ENCODE measurements around the gene GPC5.
A peak's percentile ranks its signal among the peaks of the same experiment; 100 is the strongest.

Gene GPC5

DNA sequence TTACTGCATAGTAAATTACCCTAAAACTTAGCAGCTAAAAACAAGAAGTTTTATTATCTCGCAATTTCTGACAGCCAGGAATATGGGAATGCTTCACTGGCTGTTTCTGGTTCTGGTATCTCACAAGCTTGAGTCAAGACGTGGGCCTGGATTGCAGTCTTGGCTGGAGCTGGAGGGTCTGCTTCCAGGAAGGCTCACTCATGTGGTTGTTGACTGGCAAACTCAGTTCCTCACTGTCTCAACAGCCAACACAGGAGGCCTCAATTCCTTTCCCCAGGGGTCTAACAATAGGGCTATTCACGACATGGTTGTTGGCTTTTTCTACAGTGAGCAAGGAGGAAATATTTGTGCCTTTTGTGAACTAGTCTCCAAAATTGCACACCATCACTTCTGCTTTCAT lies 146.3 kb downstream of the GPC5 start:
- no peak overlapping the region for H3K4me3 ChIP-seq (replicated peaks in 1 of 2; ENCODE audit: low read depth in 2 of 2, low read length in 2 of 2)
- DNase-seq (ENCODE audit: low read depth in 2 of 2), result peak in 1 of 2 donors; percentile 13
- no peak for TF ChIP-seq CTCF (IDR thresholded peaks at IDR 0.05; ENCODE audit: low read depth, low read length)

DNA sequence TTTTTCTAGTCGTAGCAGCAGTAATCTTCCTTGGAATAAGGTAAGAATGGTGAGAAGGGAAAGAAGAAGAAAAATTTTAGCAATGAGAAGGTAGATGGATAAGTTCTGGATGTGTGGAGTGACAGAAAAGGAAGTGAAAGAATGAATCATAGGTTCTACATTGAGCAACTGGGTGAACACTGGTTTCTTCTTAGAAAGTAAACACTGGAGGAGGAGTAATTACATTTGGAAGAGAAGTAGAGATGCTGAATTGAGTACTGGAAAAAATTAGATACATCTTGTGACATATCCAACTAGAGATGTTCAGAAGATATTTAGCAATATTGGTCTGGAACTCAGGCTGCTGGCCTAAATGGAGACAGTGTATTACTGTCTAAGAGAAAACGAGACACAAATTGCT lies 148.5 kb downstream of the GPC5 start:
- H3K4me3 ChIP-seq (replicated peaks in 1 of 2; ENCODE audit: low read depth in 2 of 2, low read length in 2 of 2), result no peak overlapping the region
- no peak for TF ChIP-seq CTCF (IDR thresholded peaks at IDR 0.05; ENCODE audit: low read depth, low read length)
- DNase-seq (ENCODE audit: low read depth in 2 of 2), result no peak

GRCh38 chr13:91553584-91553983 lies 155.2 kb downstream of the GPC5 start:
- TF ChIP-seq CTCF (IDR thresholded peaks at IDR 0.05; ENCODE audit: low read depth, low read length), result no peak
- no peak overlapping the region for H3K4me3 ChIP-seq (replicated peaks in 1 of 2; ENCODE audit: low read depth in 2 of 2, low read length in 2 of 2)
- DNase-seq (ENCODE audit: low read depth in 2 of 2), result no peak

GRCh38 chr13:91554101-91554500 lies 155.7 kb downstream of the GPC5 start:
- DNase-seq (ENCODE audit: low read depth in 2 of 2), result no peak
- TF ChIP-seq CTCF (IDR thresholded peaks at IDR 0.05; ENCODE audit: low read depth, low read length), result no peak
- H3K4me3 ChIP-seq (replicated peaks in 1 of 2; ENCODE audit: low read depth in 2 of 2, low read length in 2 of 2), result no peak overlapping the region

GRCh38 chr13:91557328-91558090 lies 159.1 kb downstream of the GPC5 start:
- peak in 1 of 2 donors; percentile 4 for DNase-seq (ENCODE audit: low read depth in 2 of 2)
- no peak overlapping the region for H3K4me3 ChIP-seq (replicated peaks in 1 of 2; ENCODE audit: low read depth in 2 of 2, low read length in 2 of 2)
- no peak for TF ChIP-seq CTCF (IDR thresholded peaks at IDR 0.05; ENCODE audit: low read depth, low read length)

DNA sequence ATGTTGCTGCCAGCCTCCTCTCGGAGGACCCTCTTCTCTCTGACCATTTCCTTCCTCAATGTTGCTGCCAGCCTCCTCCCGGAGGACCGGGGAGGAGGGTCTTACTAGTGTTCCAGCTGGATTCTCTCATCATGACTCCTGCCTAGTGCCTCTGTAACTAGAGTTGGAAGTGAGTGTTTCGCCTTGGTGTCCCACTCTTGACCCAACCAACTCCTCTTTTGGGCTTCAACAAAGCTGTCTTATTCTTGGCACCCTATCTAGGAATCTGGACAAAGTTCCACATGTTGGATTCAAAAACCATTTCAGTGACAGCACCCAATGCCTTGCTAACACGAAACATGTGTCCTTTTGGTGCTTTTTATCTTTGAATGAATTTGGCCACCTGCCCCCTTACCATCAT lies 165.4 kb downstream of the GPC5 start:
- no peak for DNase-seq (ENCODE audit: low read depth in 2 of 2)
- no peak overlapping the region for H3K4me3 ChIP-seq (replicated peaks in 1 of 2; ENCODE audit: low read depth in 2 of 2, low read length in 2 of 2)
- TF ChIP-seq CTCF (IDR thresholded peaks at IDR 0.05; ENCODE audit: low read depth, low read length), result no peak

DNA sequence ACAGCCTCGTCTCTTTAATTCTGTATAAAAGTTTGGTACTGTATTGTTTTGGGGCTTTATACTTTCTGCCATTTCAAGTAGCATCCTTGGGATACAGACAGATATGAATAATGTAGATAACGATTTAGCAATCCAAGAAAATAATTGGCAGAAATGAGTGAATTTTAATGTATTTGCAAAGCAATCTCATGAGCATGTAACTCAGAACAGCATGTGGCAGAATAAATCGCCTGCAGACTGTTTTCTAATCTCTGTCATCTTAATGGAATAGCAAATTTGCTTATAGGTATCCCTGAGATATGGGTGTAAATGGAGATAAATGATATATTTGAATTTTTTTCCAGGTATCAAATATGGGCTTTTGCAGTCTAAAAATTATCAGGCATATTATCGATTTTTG lies 166.0 kb downstream of the GPC5 start:
- no peak for TF ChIP-seq CTCF (IDR thresholded peaks at IDR 0.05; ENCODE audit: low read depth, low read length)
- no peak overlapping the region for H3K4me3 ChIP-seq (replicated peaks in 1 of 2; ENCODE audit: low read depth in 2 of 2, low read length in 2 of 2)
- DNase-seq (ENCODE audit: low read depth in 2 of 2), result no peak

All from cardiac fibroblast (primary cell).